Adrenal gland (tissue), 12 donors: ENCODE results near the gene SUSD1. TPM values are rescaled to one million over a fixed set of nuclear protein-coding genes. Genes with fewer than 3 reads are reported as not detected.

Experiments
- DNase-seq, 7 donors: peaks; one replicate each; pipeline ENCODE4 v3.0.0-alpha.2; 2019 to 2020
- H3K27ac ChIP-seq, 5 donors: fragments of 200-600 bp; sonication (generic) in 4 of 5; 1 replicate in 3 of 5; 2 replicates in 2 of 5; pipeline versions ENCODE4 v1.5.1 to v1.8.0; 2016 to 2020; ENCODE audit warnings: mild to moderate bottlenecking in 1 of 5
- H3K27me3 ChIP-seq: fragments of 200-600 bp; 2 replicates; pipeline ENCODE4 v1.8.0; 2021
- H3K36me3 ChIP-seq, 2 donors: fragments of 200-600 bp; replicated peaks in 1 of 2; 1 replicate in 1 of 2; 2 replicates in 1 of 2; pipeline versions ENCODE4 v1.5.1 to v1.8.0; 2018 to 2022
- H3K4me1 ChIP-seq, 2 donors: fragments of 200-600 bp; replicated peaks in 1 of 2; 1 replicate in 1 of 2; 2 replicates in 1 of 2; pipeline versions ENCODE4 v1.5.1 to v1.8.0; 2018 to 2021
- H3K4me3 ChIP-seq, 4 donors: fragments of 200-600 bp; sonication (generic) in 3 of 4; one replicate each; pipeline ENCODE4 v1.5.1; 2016 to 2018
- H3K9me3 ChIP-seq, 3 donors: fragments of 200-600 bp; sonication (generic) in 1 of 3; replicated peaks in 1 of 3; 1 replicate in 2 of 3; 2 replicates in 1 of 3; pipeline versions ENCODE4 v1.5.1 to v1.8.0; 2016 to 2021
- CTCF ChIP-seq, 6 experiments: fragments of 450-650 bp in 4 of 6; fragments of 200-600 bp in 2 of 6; sonication (generic) in 1 of 6; IDR thresholded peaks; 1 replicate in 5 of 6; 2 replicates in 1 of 6; pipeline versions ENCODE4 v1.5.1 to v1.8.0; 2016 to 2021; ENCODE audit warnings: antibody characterized with exemption in 6 of 6, mild to moderate bottlenecking in 2 of 6, moderate library complexity in 1 of 6
- POLR2A ChIP-seq, 2 donors: fragments of 450-650 bp; IDR thresholded peaks; one replicate each; pipeline ENCODE4 v1.6.1; 2017; ENCODE audit warnings: antibody characterized with exemption in 2 of 2, mild to moderate bottlenecking in 2 of 2, moderate library complexity in 1 of 2
- WGBS, 4 donors: extraction: QIAGEN DNeasy Blood & Tissue Kit in 2 of 4; methylation state at CpG; one replicate each; pipeline versions ENCODE4 v1.1.5 to v1.1.7; 2013 to 2017; 5-methylcytosine and 5-hydroxymethylcytosine counted together
- intact Hi-C, 2 donors: fragments of 100-400 bp; cut with DNase I; formaldehyde crosslinking; loops; one replicate each; pipeline versions ENCODE4 v1.14.1 to v1.15.0; 2022 to 2023
- polyA plus RNA-seq, 3 donors: library from polyadenylated mRNA; stranded (reverse); fragments of 200-250 nt in 2 of 3; fragments of 350-450 nt in 1 of 3; fragmentation: Illumina TruSeq in 1 of 3; extraction: RNeasy Lipid Tissue Mini Kit (QIAGEN cat#74804) in 1 of 3; gene quantifications; one replicate each; pipeline ENCODE4 v1.2.3, GENCODE V29; 2013 to 2014
- total RNA-seq, 9 donors: library from RNA; depleted of rRNA in 4 of 9; stranded (reverse); fragments of >200 nt in 4 of 9; fragments of 120-200 nt in 1 of 9; fragmentation: NEBNext Ultra II Directional in 1 of 9; extraction: Animal tissue kit (Norgen Biotek cat#: 25700) in 1 of 9; gene quantifications; one replicate each; pipeline versions ENCODE4 v1.1.0 to v1.2.4, GENCODE V29; 2013 to 2023
- donor health status: healthy with polysubstance abuse.
- donor health status: Bipolar disorder and iron deficiency.
- donor health status: DM: yes; HTN: yes; CAD: no.
- donor health status: DM: no; HTN: no; CAD: no.
- donor health status: DM: no; HTN: no; CAD: no.
- donor health status: DM: yes; HTN: yes; CAD: no.

SUSD1 gene
- total and polyA plus RNA-seq, 12 donors: 4.7 to 37.0 (median 20.8) TPM

GRCh38 chr9:112002847-112003457, 172.1 kb downstream of the SUSD1 start:
- H3K27ac ChIP-seq: peak overlapping the region in 1 of 5 donors; percentile 4
- WGBS, 4 donors: 84 to 90% (median 86%) methylated on average over 10 to 11 of the region's 11 CpGs
- no peak for TF ChIP-seq POLR2A (IDR thresholded peaks at IDR 0.05)
- no peak for TF ChIP-seq CTCF (IDR thresholded peaks at IDR 0.05)
- no peaks in the 10 kb centered on the region for H3K27me3 ChIP-seq
- no peak overlapping the region for H3K4me3 ChIP-seq
- intact Hi-C loops: no loop called here
- DNase-seq: no peak
- H3K4me1 ChIP-seq: no peaks in the 10 kb centered on the region
- no peaks in the 10 kb centered on the region for H3K9me3 ChIP-seq
- no peaks in the 10 kb centered on the region for H3K36me3 ChIP-seq

- intact Hi-C loops: no loop called here
- no peaks in the 10 kb centered on the region for H3K27me3 ChIP-seq
- TF ChIP-seq POLR2A (IDR thresholded peaks at IDR 0.05): no peak
- TF ChIP-seq CTCF (IDR thresholded peaks at IDR 0.05): no peak
- no peaks in the 10 kb centered on the region for H3K4me1 ChIP-seq
- H3K27ac ChIP-seq: peak overlapping the region in 1 of 5 donors; percentile 4
- no peaks in the 10 kb centered on the region for H3K9me3 ChIP-seq
- H3K4me3 ChIP-seq: no peak overlapping the region
- 79 to 83% (median 82%) methylated on average over 11 of the region's 11 CpGs for WGBS, 4 donors
- no peak for DNase-seq
- no peaks in the 10 kb centered on the region for H3K36me3 ChIP-seq
Observed at GRCh38 chr9:112002131-112002846, 172.8 kb downstream of the SUSD1 start.

GRCh38 chr9:112000743-112001142, 174.4 kb downstream of the SUSD1 start:
- no peak for DNase-seq
- Histone ChIP-seq H3K36me3 (no peaks in the 10 kb centered on the region), H3K27ac (no peak overlapping the region), H3K9me3 (no peaks in the 10 kb centered on the region), H3K4me1 (no peaks in the 10 kb centered on the region), H3K4me3 (no peak overlapping the region), H3K27me3 (no peaks in the 10 kb centered on the region)
- intact Hi-C loops: no loop called here
- WGBS, 4 donors: 86 to 94% (median 94%) methylated on average over 3 of the region's 3 CpGs
- TF ChIP-seq POLR2A (IDR thresholded peaks at IDR 0.05) (no peak), CTCF (IDR thresholded peaks at IDR 0.05) (no peak)

GRCh38 chr9:111999319-111999718, 175.8 kb downstream of the SUSD1 start:
- Histone ChIP-seq H3K36me3 (no peaks in the 10 kb centered on the region), H3K4me1 (peaks cover 0 to 5% of the 10 kb centered on the region in 2 donors), H3K27me3 (no peaks in the 10 kb centered on the region), H3K27ac (no peak overlapping the region), H3K4me3 (no peak overlapping the region), H3K9me3 (no peaks in the 10 kb centered on the region)
- WGBS, 4 donors: 91 to 92% (median 92%) methylated on average over 3 of the region's 3 CpGs
- TF ChIP-seq CTCF (IDR thresholded peaks at IDR 0.05) (no peak), POLR2A (IDR thresholded peaks at IDR 0.05) (no peak)
- no peak for DNase-seq
- intact Hi-C loops: no loop called here
